Effector memory CD8-positive, alpha-beta T cell (primary cell): Measurements from ENCODE around the gene CFAP58.
"Not testable (repeated sequence)": the region's sequence is repeated elsewhere in the genome, so short reads cannot be mapped to it uniquely, and the experiment has no call there.

Experiments
- ATAC-seq: fragments of 150-1000 bp; cut with Tn5 transposase; replicated peaks from 2 replicates; pipeline ENCODE4 v1.10.0; 2021; ENCODE audit warnings: mild to moderate bottlenecking, moderate library complexity
- DNase-seq, 3 experiments: peaks; one replicate each; pipeline ENCODE4 v3.0.0; 2021
- H3K27ac Mint-ChIP-seq, 2 donors: one replicate each; pipeline ENCODE4 v1.8.0; 2022; ENCODE audit warnings: mild to moderate bottlenecking in 2 of 2, mixed read lengths in 2 of 2, moderate library complexity in 2 of 2
- H3K27me3 Mint-ChIP-seq, 2 donors: one replicate each; pipeline ENCODE4 v1.8.0; 2022; ENCODE audit warnings: mixed read lengths in 2 of 2
- H3K36me3 Mint-ChIP-seq: one replicate; pipeline ENCODE4 v1.8.0; 2022; ENCODE audit warnings: mild to moderate bottlenecking, moderate library complexity, mixed read lengths; ENCODE audit not compliant: insufficient read depth
- H3K4me1 Mint-ChIP-seq, 2 donors: one replicate each; pipeline ENCODE4 v1.8.0; 2022; ENCODE audit warnings: low read depth in 2 of 2, mixed read lengths in 2 of 2
- H3K4me3 Mint-ChIP-seq, 2 donors: one replicate each; pipeline ENCODE4 v1.8.0; 2022; ENCODE audit warnings: mild to moderate bottlenecking in 2 of 2, mixed read lengths in 2 of 2, moderate library complexity in 2 of 2
- H3K9me3 Mint-ChIP-seq, 2 donors: one replicate each; pipeline ENCODE4 v1.8.0; 2022; ENCODE audit warnings: mixed read lengths in 2 of 2

Gene CFAP58

GRCh38 chr10:104450490-104450889, 96.9 kb downstream of the CFAP58 start:
- DNase-seq (no peak), ATAC-seq (no peak)
- Mint-ChIP-seq H3K4me1 (no peaks in the 10 kb centered on the region), H3K9me3 (no peaks in the 10 kb centered on the region), H3K4me3 (no peak overlapping the region), H3K27ac (no peak overlapping the region), H3K36me3 (no peaks in the 10 kb centered on the region), H3K27me3 (peaks cover 34 to 41% of the 10 kb centered on the region in 2 donors)

- ATAC-seq: no peak
- Mint-ChIP-seq H3K36me3 (no peaks in the 10 kb centered on the region), H3K4me3 (no peak overlapping the region), H3K27ac (no peak overlapping the region), H3K27me3 (peaks cover 34 to 46% of the 10 kb centered on the region in 2 donors), H3K9me3 (no peaks in the 10 kb centered on the region), H3K4me1 (no peaks in the 10 kb centered on the region)
- no peak for DNase-seq
These were observed 97.3 kb downstream of the CFAP58 start for GRCh38 chr10:104450954-104451353.

- ATAC-seq: no peak
- Mint-ChIP-seq H3K9me3 (no peaks in the 10 kb centered on the region), H3K36me3 (no peaks in the 10 kb centered on the region), H3K27me3 (peaks cover 22 to 40% of the 10 kb centered on the region in 2 donors), H3K27ac (no peak overlapping the region), H3K4me3 (no peak overlapping the region), H3K4me1 (no peaks in the 10 kb centered on the region)
- no peak for DNase-seq
These were observed 99.3 kb downstream of the CFAP58 start for GRCh38 chr10:104452977-104453376.

- no peak for ATAC-seq
- H3K36me3 Mint-ChIP-seq: no peaks in the 10 kb centered on the region
These were observed 103.3 kb downstream of the CFAP58 start for GRCh38 chr10:104456802-104457542.

GRCh38 chr10:104457543-104457828, 103.9 kb downstream of the CFAP58 start:
- Mint-ChIP-seq H3K9me3 (peaks cover 0 to 2% of the 10 kb centered on the region in 2 donors), H3K4me3 (no peak overlapping the region), H3K36me3 (no peaks in the 10 kb centered on the region), H3K27ac (no peak overlapping the region), H3K4me1 (no peaks in the 10 kb centered on the region), H3K27me3 (peaks cover 32 to 52% of the 10 kb centered on the region in 2 donors)
- DNase-seq (no peak), ATAC-seq (no peak)

More at GRCh38 chr10:104456802-104457542, 103.3 kb downstream of the CFAP58 start:
- peaks cover 0 to 2% of the 10 kb centered on the region in 2 donors for H3K9me3 Mint-ChIP-seq
- no peak for DNase-seq
- H3K27ac Mint-ChIP-seq: no peak overlapping the region
- H3K4me1 Mint-ChIP-seq: no peaks in the 10 kb centered on the region
- no peak overlapping the region for H3K4me3 Mint-ChIP-seq
- H3K27me3 Mint-ChIP-seq: peaks cover 27 to 47% of the 10 kb centered on the region in 2 donors

GRCh38 chr10:104465575-104465974, 111.9 kb downstream of the CFAP58 start:
- not testable (repeated sequence) for H3K4me3 Mint-ChIP-seq, ATAC-seq, H3K4me1 Mint-ChIP-seq, DNase-seq, H3K27ac Mint-ChIP-seq, H3K36me3 Mint-ChIP-seq
- H3K27me3 Mint-ChIP-seq: peaks cover 36 to 57% of the 10 kb centered on the region in 2 donors
- H3K9me3 Mint-ChIP-seq: peaks cover 10 to 14% of the 10 kb centered on the region in 2 donors

- not testable (repeated sequence) for H3K4me3 Mint-ChIP-seq, H3K4me1 Mint-ChIP-seq, H3K36me3 Mint-ChIP-seq, H3K27ac Mint-ChIP-seq, H3K9me3 Mint-ChIP-seq, ATAC-seq, DNase-seq
- H3K27me3 Mint-ChIP-seq: peaks cover 18 to 43% of the 10 kb centered on the region in 2 donors
These were observed 115.2 kb downstream of the CFAP58 start for GRCh38 chr10:104468818-104469217.

GRCh38 chr10:104472505-104472904, 118.9 kb downstream of the CFAP58 start:
- Mint-ChIP-seq H3K27me3 (peaks cover 22 to 37% of the 10 kb centered on the region in 2 donors), H3K36me3 (no peaks in the 10 kb centered on the region), H3K4me1 (no peaks in the 10 kb centered on the region), H3K9me3 (no peaks in the 10 kb centered on the region), H3K4me3 (no peak overlapping the region), H3K27ac (no peak overlapping the region)
- ATAC-seq: no peak
- no peak for DNase-seq

GRCh38 chr10:104472957-104473745, 119.5 kb downstream of the CFAP58 start:
- DNase-seq (no peak), ATAC-seq (no peak)
- H3K4me1 Mint-ChIP-seq: no peaks in the 10 kb centered on the region
- H3K27ac Mint-ChIP-seq: no peak overlapping the region
- no peaks in the 10 kb centered on the region for H3K9me3 Mint-ChIP-seq
- H3K4me3 Mint-ChIP-seq: no peak overlapping the region
- H3K36me3 Mint-ChIP-seq: no peaks in the 10 kb centered on the region
- peaks cover 21 to 37% of the 10 kb centered on the region in 2 donors for H3K27me3 Mint-ChIP-seq

GRCh38 chr10:104478380-104478779, 124.7 kb downstream of the CFAP58 start:
- no peak overlapping the region for H3K4me3 Mint-ChIP-seq
- ATAC-seq (no peak), DNase-seq (no peak)
- no peaks in the 10 kb centered on the region for H3K36me3 Mint-ChIP-seq
- H3K27me3 Mint-ChIP-seq: peaks cover 28 to 43% of the 10 kb centered on the region in 2 donors
- H3K4me1 Mint-ChIP-seq: no peaks in the 10 kb centered on the region
- no peak overlapping the region for H3K27ac Mint-ChIP-seq
- H3K9me3 Mint-ChIP-seq: no peaks in the 10 kb centered on the region

GRCh38 chr10:104479906-104480593, 126.4 kb downstream of the CFAP58 start:
- Mint-ChIP-seq H3K27me3 (peaks cover 37 to 41% of the 10 kb centered on the region in 2 donors), H3K4me1 (no peaks in the 10 kb centered on the region), H3K9me3 (no peaks in the 10 kb centered on the region), H3K36me3 (no peaks in the 10 kb centered on the region), H3K4me3 (no peak overlapping the region), H3K27ac (no peak overlapping the region)
- no peak for DNase-seq
- ATAC-seq: no peak

- Mint-ChIP-seq H3K36me3 (no peaks in the 10 kb centered on the region), H3K27ac (no peak overlapping the region), H3K9me3 (no peaks in the 10 kb centered on the region), H3K4me1 (no peaks in the 10 kb centered on the region), H3K27me3 (peaks cover 34 to 39% of the 10 kb centered on the region in 2 donors), H3K4me3 (no peak overlapping the region)
- DNase-seq (no peak), ATAC-seq (no peak)
These were observed 127.2 kb downstream of the CFAP58 start for GRCh38 chr10:104480797-104481196.

- ATAC-seq (no peak), DNase-seq (no peak)
- H3K36me3 Mint-ChIP-seq: no peaks in the 10 kb centered on the region
- H3K9me3 Mint-ChIP-seq: peaks cover 0 to 2% of the 10 kb centered on the region in 2 donors
- H3K4me3 Mint-ChIP-seq: no peak overlapping the region
- no peaks in the 10 kb centered on the region for H3K4me1 Mint-ChIP-seq
- H3K27me3 Mint-ChIP-seq: peaks cover 38 to 54% of the 10 kb centered on the region in 2 donors
- no peak overlapping the region for H3K27ac Mint-ChIP-seq
These were observed 129.9 kb downstream of the CFAP58 start for GRCh38 chr10:104483582-104483981.
